ENCODE measurements around the gene RASA3.
"Not testable (repeated sequence)": the region's sequence is repeated elsewhere in the genome, so short reads cannot be mapped to it uniquely, and the experiment has no call there.

The RASA3 gene

GRCh38 chr13:114132419-114133121 lies at the start of gene RASA3:
Gene RASA3, minus strand, starts transcription at chr13:114132623. Its CDS starts 134 bp downstream, at chr13:114132489.
- H3K27ac ChIP-seq: peak within 1 kb of the TSS; percentile 75 to 87
- no peak for TF ChIP-seq CTCF (IDR thresholded peaks at IDR 0.05)

GRCh38 chr13:114179087-114179658 lies 46.8 kb upstream of the RASA3 start, which contains the start of gene CFAP97D2:
Gene CFAP97D2, plus strand, starts transcription at chr13:114179257. Its CDS starts 74 bp downstream, at chr13:114179331.
- TF ChIP-seq CTCF (IDR thresholded peaks at IDR 0.05): no peak
- no peak within 1 kb of the TSS for H3K4me3 ChIP-seq
- no peak within 1 kb of the TSS for H3K27ac ChIP-seq
- no peak for DNase-seq (ENCODE audit: low spot score)

More at GRCh38 chr13:114132419-114133121, at the start of gene RASA3:
- peak within 1 kb of the TSS; percentile 91 for H3K4me3 ChIP-seq
- peak; percentile 89 for DNase-seq (ENCODE audit: low spot score)

- no peak overlapping the region for H3K4me3 ChIP-seq
- no peak for TF ChIP-seq CTCF (IDR thresholded peaks at IDR 0.05)
- no peak for DNase-seq (ENCODE audit: low spot score)
- no peak overlapping the region for H3K27ac ChIP-seq
Observed at GRCh38 chr13:114177245-114178010, 45.0 kb upstream of the RASA3 start.

- DNase-seq (ENCODE audit: low spot score); H3K4me3 ChIP-seq; H3K27ac ChIP-seq: not testable (repeated sequence)
Observed at GRCh38 chr13:114176359-114176902, 44.0 kb upstream of the RASA3 start.

- DNase-seq (ENCODE audit: low spot score): no peak
- no peak overlapping the region for H3K4me3 ChIP-seq
- H3K27ac ChIP-seq: no peak overlapping the region
- no peak for TF ChIP-seq CTCF (IDR thresholded peaks at IDR 0.05)
Observed at GRCh38 chr13:114174529-114174961, 42.1 kb upstream of the RASA3 start.

- H3K4me3 ChIP-seq: no peak overlapping the region
Observed at GRCh38 chr13:114173745-114174144, 41.3 kb upstream of the RASA3 start.

More at GRCh38 chr13:114173745-114174144, 41.3 kb upstream of the RASA3 start:
- DNase-seq (ENCODE audit: low spot score): no peak
- no peak overlapping the region for H3K27ac ChIP-seq
- TF ChIP-seq CTCF (IDR thresholded peaks at IDR 0.05): no peak
